ENCODE measurements around the gene F11. TPM values are rescaled to one million over a fixed set of nuclear protein-coding genes. Genes with fewer than 3 reads are reported as not detected.
A peak's percentile ranks its signal among the peaks of the same experiment; 100 is the strongest.

The F11 gene
- total RNA-seq, 1 experiment from 2014 or later: 1.6 TPM

DNA sequence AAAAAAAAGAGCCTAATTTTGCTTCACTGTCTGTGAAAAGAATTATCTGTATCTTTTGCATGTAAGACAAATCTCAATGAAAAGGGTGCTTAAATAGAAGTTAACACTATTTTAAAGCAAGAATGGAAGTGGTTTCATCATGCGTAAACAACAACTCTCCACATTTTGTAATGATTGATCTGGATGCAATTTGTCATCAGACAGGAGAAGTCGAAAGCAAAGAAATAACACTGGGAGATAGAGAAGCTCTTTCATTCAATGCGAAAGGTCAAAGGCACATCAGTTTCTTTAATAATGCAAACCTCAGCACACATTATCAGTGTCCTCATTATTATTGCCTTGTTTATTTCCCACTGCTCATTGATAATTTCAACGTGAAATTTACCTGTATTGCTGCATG, 29.9 kb upstream of the F11 start:
- Mint-ChIP-seq H3K4me3 (no peak overlapping the region), H3K4me1 (peaks cover 13% of the 10 kb centered on the region), H3K27me3 (ENCODE audit: low read depth) (no peaks in the 10 kb centered on the region), H3K27ac (no peak overlapping the region), H3K36me3 (peaks cover 10% of the 10 kb centered on the region), H3K9me3 (peaks cover 6% of the 10 kb centered on the region)
- no peak for TF ChIP-seq ELF4 (CRISPR knock-in tag; IDR thresholded peaks at IDR 0.05; ENCODE audit: low read depth)
- no peak for TF ChIP-seq EMX1 (CRISPR knock-in tag; IDR thresholded peaks at IDR 0.05)
- TF ChIP-seq, protein P1, sequence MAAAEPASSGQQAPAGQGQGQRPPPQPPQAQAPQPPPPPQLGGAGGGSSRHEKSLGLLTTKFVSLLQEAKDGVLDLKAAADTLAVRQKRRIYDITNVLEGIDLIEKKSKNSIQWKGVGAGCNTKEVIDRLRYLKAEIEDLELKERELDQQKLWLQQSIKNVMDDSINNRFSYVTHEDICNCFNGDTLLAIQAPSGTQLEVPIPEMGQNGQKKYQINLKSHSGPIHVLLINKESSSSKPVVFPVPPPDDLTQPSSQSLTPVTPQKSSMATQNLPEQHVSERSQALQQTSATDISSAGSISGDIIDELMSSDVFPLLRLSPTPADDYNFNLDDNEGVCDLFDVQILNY (CRISPR knock-in tag; IDR thresholded peaks at IDR 0.05): no peak
- TF ChIP-seq MYBL2 (CRISPR knock-in tag; IDR thresholded peaks at IDR 0.05): no peak
- ATAC-seq: no peak
- ChIA-PET POLR2A (no interaction called here), CTCF (no interaction called here)
- DNase-seq (ENCODE audit: low spot score): no peak

DNA sequence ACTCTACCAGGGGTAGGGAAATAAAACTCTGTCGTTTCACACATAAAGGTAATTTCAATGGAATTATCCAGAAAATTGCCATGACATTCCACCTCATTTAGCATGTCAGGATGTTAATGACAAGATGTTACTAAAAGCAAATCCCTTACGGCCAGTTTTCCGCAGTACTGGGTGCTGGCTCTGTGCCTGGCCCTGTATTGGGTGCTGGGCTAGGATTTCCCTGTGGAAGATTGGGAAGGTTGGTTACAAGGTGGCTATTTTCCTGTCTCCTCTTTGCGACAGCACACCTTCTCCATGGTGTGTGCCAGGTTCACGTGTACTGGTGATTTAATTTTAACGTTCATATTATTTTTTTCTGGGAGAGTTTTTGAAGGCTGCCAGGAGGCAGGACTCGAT, 25.5 kb upstream of the F11 start:
- ChIA-PET POLR2A (interaction anchor here (0.5 to 0.6 kb wide), 2 partner anchors 33 to 331 kb away, joined by 3 to 5 read pairs; no protein-coding TSS in a partner anchor), CTCF (no interaction called here)
- peaks cover 10% of the 10 kb centered on the region for H3K4me1 Mint-ChIP-seq
- H3K36me3 Mint-ChIP-seq: peaks cover 16% of the 10 kb centered on the region
- DNase-seq (ENCODE audit: low spot score): no peak
- TF ChIP-seq EMX1 (CRISPR knock-in tag; IDR thresholded peaks at IDR 0.05) (no peak), RELA (CRISPR knock-in tag; IDR thresholded peaks at IDR 0.05; ENCODE audit: borderline replicate concordance) (no peak), ZNF416 (CRISPR knock-in tag; IDR thresholded peaks at IDR 0.05) (no peak), TEAD4 (CRISPR knock-in tag; IDR thresholded peaks at IDR 0.05) (no peak), ZNF121 (CRISPR knock-in tag; IDR thresholded peaks at IDR 0.05) (no peak)
- TF ChIP-seq, protein P2, sequence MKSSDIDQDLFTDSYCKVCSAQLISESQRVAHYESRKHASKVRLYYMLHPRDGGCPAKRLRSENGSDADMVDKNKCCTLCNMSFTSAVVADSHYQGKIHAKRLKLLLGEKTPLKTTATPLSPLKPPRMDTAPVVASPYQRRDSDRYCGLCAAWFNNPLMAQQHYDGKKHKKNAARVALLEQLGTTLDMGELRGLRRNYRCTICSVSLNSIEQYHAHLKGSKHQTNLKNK (CRISPR knock-in tag; IDR thresholded peaks at IDR 0.05): no peak
- TF ChIP-seq, protein P3, sequence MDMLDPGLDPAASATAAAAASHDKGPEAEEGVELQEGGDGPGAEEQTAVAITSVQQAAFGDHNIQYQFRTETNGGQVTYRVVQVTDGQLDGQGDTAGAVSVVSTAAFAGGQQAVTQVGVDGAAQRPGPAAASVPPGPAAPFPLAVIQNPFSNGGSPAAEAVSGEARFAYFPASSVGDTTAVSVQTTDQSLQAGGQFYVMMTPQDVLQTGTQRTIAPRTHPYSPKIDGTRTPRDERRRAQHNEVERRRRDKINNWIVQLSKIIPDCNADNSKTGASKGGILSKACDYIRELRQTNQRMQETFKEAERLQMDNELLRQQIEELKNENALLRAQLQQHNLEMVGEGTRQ (CRISPR knock-in tag; IDR thresholded peaks at IDR 0.05): no peak
- TF ChIP-seq, protein P4, sequence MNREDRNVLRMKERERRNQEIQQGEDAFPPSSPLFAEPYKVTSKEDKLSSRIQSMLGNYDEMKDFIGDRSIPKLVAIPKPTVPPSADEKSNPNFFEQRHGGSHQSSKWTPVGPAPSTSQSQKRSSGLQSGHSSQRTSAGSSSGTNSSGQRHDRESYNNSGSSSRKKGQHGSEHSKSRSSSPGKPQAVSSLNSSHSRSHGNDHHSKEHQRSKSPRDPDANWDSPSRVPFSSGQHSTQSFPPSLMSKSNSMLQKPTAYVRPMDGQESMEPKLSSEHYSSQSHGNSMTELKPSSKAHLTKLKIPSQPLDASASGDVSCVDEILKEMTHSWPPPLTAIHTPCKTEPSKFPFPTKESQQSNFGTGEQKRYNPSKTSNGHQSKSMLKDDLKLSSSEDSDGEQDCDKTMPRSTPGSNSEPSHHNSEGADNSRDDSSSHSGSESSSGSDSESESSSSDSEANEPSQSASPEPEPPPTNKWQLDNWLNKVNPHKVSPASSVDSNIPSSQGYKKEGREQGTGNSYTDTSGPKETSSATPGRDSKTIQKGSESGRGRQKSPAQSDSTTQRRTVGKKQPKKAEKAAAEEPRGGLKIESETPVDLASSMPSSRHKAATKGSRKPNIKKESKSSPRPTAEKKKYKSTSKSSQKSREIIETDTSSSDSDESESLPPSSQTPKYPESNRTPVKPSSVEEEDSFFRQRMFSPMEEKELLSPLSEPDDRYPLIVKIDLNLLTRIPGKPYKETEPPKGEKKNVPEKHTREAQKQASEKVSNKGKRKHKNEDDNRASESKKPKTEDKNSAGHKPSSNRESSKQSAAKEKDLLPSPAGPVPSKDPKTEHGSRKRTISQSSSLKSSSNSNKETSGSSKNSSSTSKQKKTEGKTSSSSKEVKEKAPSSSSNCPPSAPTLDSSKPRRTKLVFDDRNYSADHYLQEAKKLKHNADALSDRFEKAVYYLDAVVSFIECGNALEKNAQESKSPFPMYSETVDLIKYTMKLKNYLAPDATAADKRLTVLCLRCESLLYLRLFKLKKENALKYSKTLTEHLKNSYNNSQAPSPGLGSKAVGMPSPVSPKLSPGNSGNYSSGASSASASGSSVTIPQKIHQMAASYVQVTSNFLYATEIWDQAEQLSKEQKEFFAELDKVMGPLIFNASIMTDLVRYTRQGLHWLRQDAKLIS (CRISPR knock-in tag; IDR thresholded peaks at IDR 0.05; ENCODE audit: borderline replicate concordance): no peak
- TF ChIP-seq, protein P5, sequence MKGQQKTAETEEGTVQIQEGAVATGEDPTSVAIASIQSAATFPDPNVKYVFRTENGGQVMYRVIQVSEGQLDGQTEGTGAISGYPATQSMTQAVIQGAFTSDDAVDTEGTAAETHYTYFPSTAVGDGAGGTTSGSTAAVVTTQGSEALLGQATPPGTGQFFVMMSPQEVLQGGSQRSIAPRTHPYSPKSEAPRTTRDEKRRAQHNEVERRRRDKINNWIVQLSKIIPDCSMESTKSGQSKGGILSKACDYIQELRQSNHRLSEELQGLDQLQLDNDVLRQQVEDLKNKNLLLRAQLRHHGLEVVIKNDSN (CRISPR knock-in tag; IDR thresholded peaks at IDR 0.05): no peak
- H3K9me3 Mint-ChIP-seq: peaks cover 6% of the 10 kb centered on the region
- H3K27me3 Mint-ChIP-seq (ENCODE audit: low read depth): no peaks in the 10 kb centered on the region; the same call in 1 of the 2 replicates
- H3K4me3 Mint-ChIP-seq: no peak overlapping the region
- H3K27ac Mint-ChIP-seq: no peak overlapping the region
- ATAC-seq: peak; percentile 50

DNA sequence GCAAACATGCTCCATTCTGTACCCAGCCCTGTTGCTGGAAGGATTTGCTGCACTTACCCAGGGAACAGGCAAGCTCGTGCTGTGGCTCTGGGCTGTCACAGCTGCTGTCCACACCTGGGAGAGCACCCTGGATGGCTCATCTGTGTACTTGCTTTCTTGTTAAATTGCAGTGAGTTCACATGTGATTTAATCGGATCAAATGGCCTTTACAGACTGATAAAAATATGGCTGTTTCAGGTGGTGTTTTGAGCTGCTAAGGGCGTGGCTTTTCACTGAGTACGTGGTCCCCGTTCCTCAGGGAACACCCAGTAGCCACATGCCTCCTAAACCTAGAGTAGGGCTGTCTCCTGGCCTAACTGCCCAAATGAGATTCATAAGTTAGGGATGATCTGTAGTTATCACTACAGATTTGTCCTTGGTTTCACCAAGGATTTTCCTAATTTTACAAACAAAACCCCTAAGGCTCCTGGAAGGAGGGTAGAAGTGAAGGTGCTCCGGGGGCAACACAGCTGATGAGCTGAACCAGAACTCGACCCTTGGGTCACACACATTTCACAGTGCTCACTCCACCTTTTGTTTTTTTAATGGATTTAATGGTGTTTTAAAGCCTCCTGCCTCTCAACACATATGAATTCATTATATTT, 25.0 kb upstream of the F11 start:
- Mint-ChIP-seq H3K4me1 (peaks cover 10% of the 10 kb centered on the region), H3K27me3 (ENCODE audit: low read depth) (no peaks in the 10 kb centered on the region; the same call in 1 of the 2 replicates), H3K27ac (no peak overlapping the region), H3K4me3 (no peak overlapping the region), H3K9me3 (peaks cover 6% of the 10 kb centered on the region), H3K36me3 (peaks cover 16% of the 10 kb centered on the region)
- DNase-seq (ENCODE audit: low spot score) (no peak), ATAC-seq (peak; percentile 78)
- ChIA-PET POLR2A (interaction anchor here (0.5 to 0.6 kb wide), 3 partner anchors 33 to 331 kb away, joined by 3 to 5 read pairs (median 3); no protein-coding TSS in a partner anchor), CTCF (interaction anchor here (0.7 kb wide), 1 partner anchor 37 kb away, joined by 3 read pairs; no protein-coding TSS in a partner anchor)
- TF ChIP-seq GTF2I (CRISPR knock-in tag; conservative IDR thresholded peaks at IDR 0.05) (no peak), FOXP1 (CRISPR knock-in tag; IDR thresholded peaks at IDR 0.05; ENCODE audit: borderline replicate concordance) (no peak), OVOL2 (CRISPR knock-in tag; IDR thresholded peaks at IDR 0.05; ENCODE audit: borderline replicate concordance) (no peak), ZNF219 (CRISPR knock-in tag; IDR thresholded peaks at IDR 0.05; ENCODE audit: borderline replicate concordance) (no peak), SMAD4 (CRISPR knock-in tag; IDR thresholded peaks at IDR 0.05) (no peak), PRRX2 (CRISPR knock-in tag; IDR thresholded peaks at IDR 0.05) (peak; percentile 96), ZNF138 (CRISPR knock-in tag; conservative IDR thresholded peaks at IDR 0.05) (0 out of 2 replicates have a peak, but pooled peaks have one; percentile 63), NR2C2 (CRISPR knock-in tag; IDR thresholded peaks at IDR 0.05) (no peak)
- TF ChIP-seq, protein P5 (CRISPR knock-in tag; IDR thresholded peaks at IDR 0.05): no peak
- TF ChIP-seq, protein P6, sequence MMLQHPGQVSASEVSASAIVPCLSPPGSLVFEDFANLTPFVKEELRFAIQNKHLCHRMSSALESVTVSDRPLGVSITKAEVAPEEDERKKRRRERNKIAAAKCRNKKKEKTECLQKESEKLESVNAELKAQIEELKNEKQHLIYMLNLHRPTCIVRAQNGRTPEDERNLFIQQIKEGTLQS (CRISPR knock-in tag; conservative IDR thresholded peaks at IDR 0.05): no peak
- TF ChIP-seq, protein P7, sequence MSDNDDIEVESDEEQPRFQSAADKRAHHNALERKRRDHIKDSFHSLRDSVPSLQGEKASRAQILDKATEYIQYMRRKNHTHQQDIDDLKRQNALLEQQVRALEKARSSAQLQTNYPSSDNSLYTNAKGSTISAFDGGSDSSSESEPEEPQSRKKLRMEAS (CRISPR knock-in tag; IDR thresholded peaks at IDR 0.05): no peak

Data from WTC11 (cell line).